ENCODE measurements around the gene VAMP2.

VAMP2 gene

DNA sequence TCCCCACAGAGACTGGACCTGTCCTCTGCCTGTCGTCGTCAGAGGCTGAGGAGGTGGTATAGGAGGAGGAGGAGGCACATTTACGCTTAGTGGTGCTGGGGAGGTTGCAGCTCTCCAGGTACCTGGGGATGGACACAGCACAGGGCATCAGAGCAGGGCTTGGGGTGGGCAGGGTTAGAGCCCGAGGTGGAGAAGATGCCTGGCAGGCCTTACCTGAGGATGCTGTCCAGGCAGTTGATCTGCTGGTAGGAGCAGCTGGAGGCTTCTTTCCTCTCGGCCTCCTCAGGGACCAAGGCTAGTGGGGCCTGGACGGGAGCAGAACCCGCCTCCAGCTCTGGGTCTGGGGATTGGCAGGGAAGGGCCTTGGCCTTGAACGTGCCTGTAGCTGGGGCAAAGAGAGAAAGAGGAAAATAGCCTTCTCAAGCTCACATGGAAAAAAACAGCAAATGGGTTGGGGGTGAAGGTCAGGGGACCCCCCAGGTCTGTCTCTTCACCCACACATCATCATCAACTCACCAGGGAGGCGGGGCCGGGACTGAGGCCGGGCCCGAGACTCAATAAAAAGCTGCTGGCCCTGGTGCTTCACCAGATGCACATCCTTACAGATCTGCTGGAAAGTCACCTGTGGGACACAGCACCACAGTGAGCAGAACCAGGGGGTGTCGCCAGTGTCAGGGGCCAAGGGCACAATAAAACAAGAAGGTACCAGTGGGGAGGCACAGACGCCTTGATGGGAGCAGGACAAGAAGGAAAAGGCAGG lies 16.2 kb downstream of the VAMP2 start:
- no peak overlapping the region for H3K4me3 ChIP-seq (replicated peaks; ENCODE audit: low read depth, low read length)
- peaks cover 60% of the 10 kb centered on the region for H3K36me3 ChIP-seq (ENCODE audit: control insufficient read depth, insufficient read depth, low read length)
- no peak for DNase-seq (ENCODE audit: extremely low read depth, insufficient read length)
- TF ChIP-seq, protein P1, sequence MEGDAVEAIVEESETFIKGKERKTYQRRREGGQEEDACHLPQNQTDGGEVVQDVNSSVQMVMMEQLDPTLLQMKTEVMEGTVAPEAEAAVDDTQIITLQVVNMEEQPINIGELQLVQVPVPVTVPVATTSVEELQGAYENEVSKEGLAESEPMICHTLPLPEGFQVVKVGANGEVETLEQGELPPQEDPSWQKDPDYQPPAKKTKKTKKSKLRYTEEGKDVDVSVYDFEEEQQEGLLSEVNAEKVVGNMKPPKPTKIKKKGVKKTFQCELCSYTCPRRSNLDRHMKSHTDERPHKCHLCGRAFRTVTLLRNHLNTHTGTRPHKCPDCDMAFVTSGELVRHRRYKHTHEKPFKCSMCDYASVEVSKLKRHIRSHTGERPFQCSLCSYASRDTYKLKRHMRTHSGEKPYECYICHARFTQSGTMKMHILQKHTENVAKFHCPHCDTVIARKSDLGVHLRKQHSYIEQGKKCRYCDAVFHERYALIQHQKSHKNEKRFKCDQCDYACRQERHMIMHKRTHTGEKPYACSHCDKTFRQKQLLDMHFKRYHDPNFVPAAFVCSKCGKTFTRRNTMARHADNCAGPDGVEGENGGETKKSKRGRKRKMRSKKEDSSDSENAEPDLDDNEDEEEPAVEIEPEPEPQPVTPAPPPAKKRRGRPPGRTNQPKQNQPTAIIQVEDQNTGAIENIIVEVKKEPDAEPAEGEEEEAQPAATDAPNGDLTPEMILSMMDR (IDR thresholded peaks at IDR 0.05; ENCODE audit: insufficient read depth, low read length, poor library complexity, severe bottlenecking) = no peak
- H3K27me3 ChIP-seq (replicated peaks; ENCODE audit: control insufficient read depth, insufficient read depth, low read length) = no peaks in the 10 kb centered on the region

DNA sequence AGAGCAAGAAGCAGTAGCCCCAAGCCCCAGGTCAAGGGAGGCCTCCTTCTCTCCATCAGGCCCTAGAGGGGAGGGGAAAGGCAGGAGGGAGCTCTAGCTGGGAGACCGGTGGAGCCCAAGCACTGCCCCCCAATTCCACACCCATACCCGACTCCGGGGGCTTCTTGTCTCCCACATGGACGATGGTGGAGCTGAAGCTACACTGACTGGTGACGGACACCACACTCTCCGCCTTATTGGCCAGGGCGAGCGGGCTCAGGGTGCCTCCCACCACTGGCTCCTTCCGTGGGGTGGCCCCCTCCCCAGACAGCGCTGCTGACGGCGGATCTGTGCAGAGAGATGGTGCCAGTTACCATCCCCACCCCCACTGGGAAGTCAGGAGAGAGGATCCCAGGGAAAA lies 16.9 kb downstream of the VAMP2 start:
- TF ChIP-seq, protein P1 (IDR thresholded peaks at IDR 0.05; ENCODE audit: insufficient read depth, low read length, poor library complexity, severe bottlenecking) = no peak
- H3K36me3 ChIP-seq (ENCODE audit: control insufficient read depth, insufficient read depth, low read length) = peaks cover 65% of the 10 kb centered on the region
- H3K4me3 ChIP-seq (replicated peaks; ENCODE audit: low read depth, low read length) = no peak overlapping the region

DNA sequence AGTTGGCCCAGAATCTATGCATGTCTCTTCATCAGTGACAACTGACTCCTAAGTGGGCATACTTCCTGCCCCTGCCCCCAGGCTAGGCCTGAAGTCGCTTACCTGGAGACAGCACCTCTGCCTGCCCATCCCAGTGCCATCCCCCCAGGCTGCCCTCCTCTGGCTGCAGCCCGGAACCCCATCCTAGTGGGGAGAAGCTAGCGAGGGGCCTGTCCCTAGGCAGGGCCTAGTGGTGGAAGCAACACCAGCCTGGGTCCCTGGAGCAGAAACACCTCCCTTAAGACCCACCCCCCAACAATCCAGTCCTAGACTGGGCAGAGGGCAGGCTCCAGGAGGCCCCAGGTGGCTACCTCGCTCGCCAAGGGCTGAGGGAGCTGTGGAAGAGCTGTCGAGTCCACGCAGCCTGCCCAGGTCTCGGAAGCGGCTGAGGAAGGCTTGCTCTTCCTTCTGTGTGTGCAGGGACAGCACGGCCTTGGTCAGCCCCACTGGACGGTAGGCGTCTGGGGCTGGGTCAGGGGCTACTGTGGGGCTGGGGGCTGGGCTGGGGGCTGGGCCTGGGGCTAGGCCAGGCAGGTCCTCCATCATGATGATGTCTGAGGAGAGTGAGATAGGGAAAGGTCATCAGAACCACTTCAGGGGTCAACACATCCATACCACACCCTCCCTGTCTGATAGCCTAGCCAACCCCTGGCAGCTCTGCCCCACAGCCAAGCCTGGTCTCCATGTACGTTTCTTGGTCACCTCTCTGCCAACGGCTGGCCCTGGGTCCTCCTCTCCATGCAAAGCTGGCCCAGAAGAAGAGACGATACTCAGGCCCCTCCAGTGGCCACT lies 18.1 kb downstream of the VAMP2 start:
- Histone ChIP-seq H3K4me3 (replicated peaks; ENCODE audit: low read depth, low read length) (no peak overlapping the region), H3K36me3 (ENCODE audit: control insufficient read depth, insufficient read depth, low read length) (peaks cover 65% of the 10 kb centered on the region), H3K27me3 (replicated peaks; ENCODE audit: control insufficient read depth, insufficient read depth, low read length) (no peaks in the 10 kb centered on the region)
- TF ChIP-seq, protein P1 (IDR thresholded peaks at IDR 0.05; ENCODE audit: insufficient read depth, low read length, poor library complexity, severe bottlenecking) = no peak
- DNase-seq (ENCODE audit: extremely low read depth, insufficient read length) = no peak

More for the DNA sequence above, 16.9 kb downstream of the VAMP2 start:
- H3K27me3 ChIP-seq (replicated peaks; ENCODE audit: control insufficient read depth, insufficient read depth, low read length) = no peaks in the 10 kb centered on the region
- no peak for DNase-seq (ENCODE audit: extremely low read depth, insufficient read length)

GRCh38 chr17:8143581-8144400 lies 19.0 kb downstream of the VAMP2 start:
- no peaks in the 10 kb centered on the region for H3K27me3 ChIP-seq (replicated peaks; ENCODE audit: control insufficient read depth, insufficient read depth, low read length)
- no peak for DNase-seq (ENCODE audit: extremely low read depth, insufficient read length)
- no peak overlapping the region for H3K4me3 ChIP-seq (replicated peaks; ENCODE audit: low read depth, low read length)
- TF ChIP-seq, protein P1 (IDR thresholded peaks at IDR 0.05; ENCODE audit: insufficient read depth, low read length, poor library complexity, severe bottlenecking) = no peak
- H3K36me3 ChIP-seq (ENCODE audit: control insufficient read depth, insufficient read depth, low read length) = peaks cover 62% of the 10 kb centered on the region

GRCh38 chr17:8142887-8143580 lies 19.7 kb downstream of the VAMP2 start:
- DNase-seq (ENCODE audit: extremely low read depth, insufficient read length) = no peak
- Histone ChIP-seq H3K36me3 (ENCODE audit: control insufficient read depth, insufficient read depth, low read length) (peaks cover 57% of the 10 kb centered on the region), H3K27me3 (replicated peaks; ENCODE audit: control insufficient read depth, insufficient read depth, low read length) (no peaks in the 10 kb centered on the region), H3K4me3 (replicated peaks; ENCODE audit: low read depth, low read length) (no peak overlapping the region)
- TF ChIP-seq, protein P1 (IDR thresholded peaks at IDR 0.05; ENCODE audit: insufficient read depth, low read length, poor library complexity, severe bottlenecking) = no peak
